Breast epithelium (tissue), 3 donors: ENCODE measurements around the gene DHRS1.
A peak's percentile ranks its signal among the peaks of the same experiment; 100 is the strongest.

Experiments
- POLR2A ChIP-seq: fragments of 450-650 bp; IDR thresholded peaks from one replicate; pipeline ENCODE4 v1.6.1; 2016; ENCODE audit warnings: antibody characterized with exemption, mild to moderate bottlenecking, moderate library complexity
- TF ChIP-seq, protein P1 (sequence below), 3 donors: fragments of 450-650 bp; IDR thresholded peaks; one replicate each; pipeline ENCODE4 v1.5.1; 2016 to 2017; ENCODE audit warnings: antibody characterized with exemption in 3 of 3, mild to moderate bottlenecking in 3 of 3, moderate library complexity in 3 of 3

DNA sequence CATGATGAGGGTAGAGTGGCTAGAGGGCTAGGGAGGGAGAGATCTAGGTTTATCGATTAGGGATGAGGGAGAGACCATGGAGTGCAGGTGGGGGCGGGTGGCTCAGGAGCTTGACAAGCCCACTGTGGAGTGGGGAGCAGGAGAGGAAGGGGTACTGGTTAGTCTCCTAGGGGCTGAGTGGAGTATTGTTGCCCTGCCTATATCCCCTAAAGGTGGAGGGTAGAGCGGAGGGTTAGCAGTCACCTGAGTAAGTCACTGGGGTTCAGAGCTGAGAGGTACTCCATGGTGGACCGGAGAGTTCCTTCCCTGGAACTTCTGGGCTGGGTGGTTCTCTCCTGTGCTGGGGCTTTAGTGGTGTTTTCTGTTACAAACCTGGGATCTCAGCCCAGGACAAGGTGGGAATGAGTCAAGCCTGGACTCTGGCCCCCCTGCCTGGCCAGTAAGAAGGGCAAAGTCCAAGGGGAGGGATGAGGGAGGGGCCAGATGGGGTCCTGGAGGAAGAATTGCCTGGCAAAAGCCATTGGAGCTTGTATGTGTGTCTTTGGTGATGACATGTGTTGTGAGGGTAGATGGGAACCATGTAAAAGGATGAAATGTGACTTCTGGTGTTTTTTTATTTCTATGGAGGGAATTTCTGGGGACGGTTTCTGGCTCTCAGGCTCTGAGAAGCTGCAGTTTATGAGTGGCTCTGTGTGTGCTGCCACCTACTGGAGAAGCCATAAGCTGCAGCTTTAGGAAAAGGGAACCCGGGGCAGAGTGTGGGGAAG lies 8.2 kb upstream of the DHRS1 start, which contains the start of gene CIDEB:
- no peak for TF ChIP-seq POLR2A
- TF ChIP-seq, protein P1, sequence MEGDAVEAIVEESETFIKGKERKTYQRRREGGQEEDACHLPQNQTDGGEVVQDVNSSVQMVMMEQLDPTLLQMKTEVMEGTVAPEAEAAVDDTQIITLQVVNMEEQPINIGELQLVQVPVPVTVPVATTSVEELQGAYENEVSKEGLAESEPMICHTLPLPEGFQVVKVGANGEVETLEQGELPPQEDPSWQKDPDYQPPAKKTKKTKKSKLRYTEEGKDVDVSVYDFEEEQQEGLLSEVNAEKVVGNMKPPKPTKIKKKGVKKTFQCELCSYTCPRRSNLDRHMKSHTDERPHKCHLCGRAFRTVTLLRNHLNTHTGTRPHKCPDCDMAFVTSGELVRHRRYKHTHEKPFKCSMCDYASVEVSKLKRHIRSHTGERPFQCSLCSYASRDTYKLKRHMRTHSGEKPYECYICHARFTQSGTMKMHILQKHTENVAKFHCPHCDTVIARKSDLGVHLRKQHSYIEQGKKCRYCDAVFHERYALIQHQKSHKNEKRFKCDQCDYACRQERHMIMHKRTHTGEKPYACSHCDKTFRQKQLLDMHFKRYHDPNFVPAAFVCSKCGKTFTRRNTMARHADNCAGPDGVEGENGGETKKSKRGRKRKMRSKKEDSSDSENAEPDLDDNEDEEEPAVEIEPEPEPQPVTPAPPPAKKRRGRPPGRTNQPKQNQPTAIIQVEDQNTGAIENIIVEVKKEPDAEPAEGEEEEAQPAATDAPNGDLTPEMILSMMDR (IDR thresholded peaks at IDR 0.05): peak; percentile 65 to 81 (median 72)
